ENCODE data around the gene BUB1B.
"Not testable (repeated sequence)": the region's sequence is repeated elsewhere in the genome, so short reads cannot be mapped to it uniquely, and the experiment has no call there.

The BUB1B gene

DNA sequence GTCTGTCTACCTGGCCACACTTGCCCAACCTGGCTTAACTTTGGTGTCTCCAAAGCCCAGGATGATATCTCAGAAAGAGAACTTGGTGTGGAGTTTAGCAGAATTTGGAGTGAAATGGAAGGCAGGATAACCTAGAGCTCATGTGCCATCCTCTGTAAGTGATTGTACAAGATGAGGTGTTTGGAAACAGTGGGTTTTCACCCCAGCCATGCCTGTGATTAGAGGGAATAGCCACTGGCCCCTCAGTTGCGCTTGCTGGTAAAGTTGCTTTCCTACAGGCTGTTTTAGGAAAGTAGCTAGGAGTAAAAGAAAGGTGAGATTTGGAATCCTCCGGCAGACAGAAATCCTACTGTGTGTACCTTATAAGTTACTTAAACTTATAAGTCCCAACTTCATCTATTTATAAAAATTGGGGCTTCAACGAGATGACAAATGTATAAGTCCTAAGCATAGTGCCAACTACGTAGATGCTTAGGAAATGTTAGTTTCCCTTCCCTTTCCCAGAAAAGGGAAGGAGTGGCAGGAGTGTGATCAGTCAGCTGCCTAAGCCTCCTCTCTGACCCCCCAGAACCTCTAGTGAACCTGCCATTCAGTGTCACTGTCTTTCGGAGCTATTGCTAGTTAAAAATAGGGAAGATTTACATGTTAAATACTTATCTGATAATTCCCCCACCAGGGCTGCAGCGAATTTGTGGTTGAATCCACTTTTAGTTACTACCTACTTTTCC lies 38.8 kb upstream of the BUB1B start:
- TF ChIP-seq, protein P1, sequence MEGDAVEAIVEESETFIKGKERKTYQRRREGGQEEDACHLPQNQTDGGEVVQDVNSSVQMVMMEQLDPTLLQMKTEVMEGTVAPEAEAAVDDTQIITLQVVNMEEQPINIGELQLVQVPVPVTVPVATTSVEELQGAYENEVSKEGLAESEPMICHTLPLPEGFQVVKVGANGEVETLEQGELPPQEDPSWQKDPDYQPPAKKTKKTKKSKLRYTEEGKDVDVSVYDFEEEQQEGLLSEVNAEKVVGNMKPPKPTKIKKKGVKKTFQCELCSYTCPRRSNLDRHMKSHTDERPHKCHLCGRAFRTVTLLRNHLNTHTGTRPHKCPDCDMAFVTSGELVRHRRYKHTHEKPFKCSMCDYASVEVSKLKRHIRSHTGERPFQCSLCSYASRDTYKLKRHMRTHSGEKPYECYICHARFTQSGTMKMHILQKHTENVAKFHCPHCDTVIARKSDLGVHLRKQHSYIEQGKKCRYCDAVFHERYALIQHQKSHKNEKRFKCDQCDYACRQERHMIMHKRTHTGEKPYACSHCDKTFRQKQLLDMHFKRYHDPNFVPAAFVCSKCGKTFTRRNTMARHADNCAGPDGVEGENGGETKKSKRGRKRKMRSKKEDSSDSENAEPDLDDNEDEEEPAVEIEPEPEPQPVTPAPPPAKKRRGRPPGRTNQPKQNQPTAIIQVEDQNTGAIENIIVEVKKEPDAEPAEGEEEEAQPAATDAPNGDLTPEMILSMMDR (IDR thresholded peaks at IDR 0.05; ENCODE audit: extremely low read depth, missing control alignments) = no peak
- DNase-seq (ENCODE audit: low spot score) = no peak

DNA sequence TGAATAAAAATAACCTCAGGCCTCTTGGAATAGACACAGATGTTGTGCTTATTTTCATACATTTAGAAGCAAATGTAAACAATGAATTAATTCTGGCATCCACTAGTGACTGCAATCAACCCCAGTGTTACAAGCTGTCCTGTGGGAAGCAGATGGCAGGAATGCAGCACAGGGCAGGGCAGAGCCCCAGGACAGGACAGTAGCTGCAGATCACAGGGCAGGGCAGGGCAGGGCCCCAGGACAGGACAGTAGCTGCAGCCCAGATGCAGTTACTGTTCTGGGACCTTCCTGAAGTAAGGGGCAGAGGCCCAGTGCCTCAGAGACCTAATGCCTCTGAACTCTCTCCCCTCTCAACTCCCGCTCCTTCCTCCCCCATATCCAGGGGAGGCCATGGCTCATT lies 37.9 kb upstream of the BUB1B start:
- not testable (repeated sequence) for DNase-seq (ENCODE audit: low spot score)

DNA sequence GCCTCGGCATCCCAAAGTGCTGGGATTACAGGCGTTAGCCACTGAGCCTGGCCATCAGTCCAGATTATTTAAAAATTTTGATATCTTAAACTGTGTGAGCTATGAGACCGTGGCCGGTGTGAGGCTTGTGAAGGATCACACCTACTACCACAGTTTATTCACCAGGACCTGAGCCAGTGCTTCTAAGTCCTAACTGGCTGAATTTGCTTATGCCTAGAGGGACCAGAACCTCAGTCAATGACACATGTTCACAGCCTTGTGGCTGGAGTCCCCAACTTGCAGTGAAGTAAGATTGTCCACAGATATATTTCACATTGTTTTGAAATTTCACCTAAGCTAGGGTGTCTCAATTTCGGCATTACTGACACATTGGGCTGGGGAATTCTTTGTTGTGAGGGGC lies 37.0 kb upstream of the BUB1B start:
- not testable (repeated sequence) for DNase-seq (ENCODE audit: low spot score)

DNA sequence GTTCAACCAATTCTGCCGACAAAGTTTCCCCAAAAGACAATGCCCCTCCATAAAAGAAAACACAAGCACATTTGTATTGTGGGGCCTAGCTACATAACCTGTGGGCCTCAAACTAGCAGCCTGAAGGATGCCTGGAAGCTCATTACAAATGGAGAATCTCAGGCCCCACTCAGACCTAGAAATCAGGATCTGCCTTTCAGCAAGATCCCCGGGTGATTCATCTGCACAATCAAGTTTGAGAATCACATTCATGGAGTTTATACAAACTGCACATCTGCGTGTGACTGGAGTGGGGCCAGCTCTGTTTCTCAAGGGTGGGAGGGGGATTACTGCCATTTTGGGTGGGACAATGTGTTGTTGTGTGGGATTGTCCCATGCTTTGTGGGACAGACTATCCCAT lies 36.5 kb upstream of the BUB1B start:
- not testable (repeated sequence) for DNase-seq (ENCODE audit: low spot score)

DNA sequence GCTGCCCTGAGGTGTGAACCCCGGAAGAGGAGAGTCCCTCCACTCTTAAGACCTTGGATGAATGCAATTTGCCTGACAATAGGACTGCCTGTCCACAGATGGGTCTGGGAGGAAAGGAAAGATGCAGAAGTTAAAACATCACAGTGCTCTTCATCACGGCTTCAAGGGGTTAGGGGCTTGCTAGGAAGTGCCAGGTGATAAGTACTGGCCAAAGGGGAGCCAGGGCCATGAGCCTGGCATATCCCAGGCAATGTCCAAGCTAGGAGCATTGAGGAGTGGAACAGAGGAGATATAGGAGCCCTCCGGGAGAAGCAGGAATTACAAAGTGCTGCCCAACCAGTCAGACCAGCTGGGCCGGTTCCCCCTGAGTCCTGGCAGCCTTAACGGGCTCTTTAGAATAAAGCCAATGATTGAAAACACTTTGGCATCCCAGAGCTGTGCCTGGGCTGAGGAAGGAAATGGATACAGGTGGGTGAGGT lies 36.0 kb upstream of the BUB1B start:
- not testable (repeated sequence) for DNase-seq (ENCODE audit: low spot score)

DNA sequence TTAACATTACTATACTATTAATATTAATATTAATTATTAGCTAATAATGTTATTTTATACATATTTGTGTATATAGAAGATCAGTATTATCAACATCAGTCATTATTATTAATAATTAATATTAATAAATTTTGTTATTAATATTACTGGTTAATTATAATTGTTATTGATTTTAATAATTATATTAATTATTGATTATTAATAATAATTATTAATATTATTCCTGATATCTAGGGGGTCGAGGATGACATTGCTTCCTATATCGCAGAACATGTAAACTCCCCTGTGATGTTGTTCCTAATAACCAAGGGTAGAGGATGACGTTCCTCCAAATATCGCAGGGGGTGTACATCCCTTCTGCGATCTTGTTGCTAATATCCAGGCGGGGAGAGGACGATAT lies 34.9 kb upstream of the BUB1B start:
- no peak for DNase-seq (ENCODE audit: low spot score)
- TF ChIP-seq, protein P1 (IDR thresholded peaks at IDR 0.05; ENCODE audit: extremely low read depth, missing control alignments) = no peak

DNA sequence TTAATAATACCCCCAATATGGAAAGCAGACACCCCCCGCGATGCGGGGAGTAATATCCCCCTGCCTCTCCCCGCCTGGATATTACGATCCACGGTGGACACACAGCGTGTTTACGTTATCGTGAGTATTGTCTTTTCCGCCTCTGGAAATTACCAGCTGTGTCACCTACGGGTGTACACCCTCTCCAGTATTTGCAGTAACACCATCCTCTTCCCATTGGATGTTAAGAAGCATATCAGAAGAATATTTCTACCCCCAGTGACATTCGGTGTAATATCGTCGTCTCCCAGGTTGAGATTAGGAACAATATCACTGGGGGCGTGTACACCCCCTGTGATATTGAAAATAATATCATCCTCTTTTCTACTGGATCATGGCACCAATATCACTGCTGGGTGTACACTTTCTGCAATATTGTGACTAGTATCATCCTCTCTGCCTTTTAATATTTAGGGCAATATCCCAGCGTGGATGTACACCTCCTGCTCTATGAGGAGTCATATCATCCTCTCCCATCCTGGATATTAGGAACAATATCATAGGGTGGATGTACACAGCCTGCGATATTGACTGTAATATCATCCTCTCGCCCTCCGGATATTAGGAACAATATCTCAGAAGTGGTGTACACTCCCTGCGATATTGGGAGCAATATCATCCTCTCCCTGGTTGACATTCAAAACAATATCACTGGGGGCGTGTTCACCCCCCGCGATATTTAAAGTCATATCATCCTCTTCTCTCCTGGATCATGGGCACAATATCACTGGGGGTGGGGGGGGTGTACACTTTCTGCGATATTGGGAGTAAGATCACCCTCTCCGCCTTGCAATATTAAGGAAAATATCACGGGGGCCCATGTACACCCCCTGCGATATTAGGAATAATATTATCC lies 31.9 kb upstream of the BUB1B start:
- DNase-seq (ENCODE audit: low spot score) = no peak
- TF ChIP-seq, protein P1 (IDR thresholded peaks at IDR 0.05; ENCODE audit: extremely low read depth, missing control alignments) = no peak

DNA sequence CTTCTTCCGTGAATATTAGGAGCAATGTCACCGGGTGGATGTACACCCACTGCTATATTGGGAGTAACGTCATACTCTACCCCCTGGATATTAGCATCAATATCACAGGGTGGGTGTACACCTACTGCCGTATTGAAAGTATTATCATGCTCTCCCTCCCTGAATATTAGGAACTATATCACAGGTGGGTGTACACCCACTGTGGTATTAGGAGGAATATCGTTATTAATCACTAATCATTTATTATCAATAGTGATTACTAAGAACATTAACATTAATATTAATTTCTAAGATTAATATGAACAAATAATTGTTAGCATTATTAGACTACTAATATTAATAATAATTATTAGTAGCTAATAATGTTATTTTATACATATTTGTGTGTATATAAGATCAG lies 30.8 kb upstream of the BUB1B start:
- no peak for DNase-seq (ENCODE audit: low spot score)
- TF ChIP-seq, protein P1 (IDR thresholded peaks at IDR 0.05; ENCODE audit: extremely low read depth, missing control alignments) = no peak

DNA sequence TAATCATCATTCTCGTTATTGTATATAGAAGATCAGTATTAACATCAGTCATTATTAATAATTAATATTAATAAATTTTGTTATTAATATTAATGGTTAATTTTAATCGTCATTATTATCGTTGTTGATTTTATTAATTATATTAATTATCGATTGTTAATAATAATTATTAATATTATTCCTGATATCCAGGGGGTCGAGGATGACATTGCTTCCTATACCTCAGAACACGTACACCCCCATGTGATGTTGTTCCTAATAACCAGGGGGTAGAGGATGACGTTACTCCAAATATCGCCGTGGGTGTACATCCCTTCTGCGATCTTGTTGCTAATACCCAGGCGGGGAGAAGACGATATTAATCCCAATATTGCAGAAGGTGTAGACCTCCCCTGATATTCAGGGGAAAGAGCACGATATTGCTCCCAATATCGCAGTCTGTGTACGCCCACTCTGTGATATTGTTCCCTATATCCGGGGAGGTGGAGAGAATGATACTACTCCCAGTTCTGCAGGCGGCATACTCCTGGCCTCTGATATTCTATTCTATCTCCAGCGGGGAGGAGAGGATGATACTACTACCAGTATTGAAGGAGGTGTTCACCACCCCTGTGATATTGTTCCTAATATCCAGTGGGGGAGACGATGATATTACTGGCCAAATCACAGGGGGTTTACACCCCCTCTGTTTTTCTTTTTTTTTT lies 29.9 kb upstream of the BUB1B start:
- no peak for DNase-seq (ENCODE audit: low spot score)

More for the DNA sequence above, 29.9 kb upstream of the BUB1B start:
- TF ChIP-seq, protein P1 (IDR thresholded peaks at IDR 0.05; ENCODE audit: extremely low read depth, missing control alignments) = no peak

Data from GM20000 (cell line).